ENCODE results near the gene PSD4. TPM values are rescaled to one million over a fixed set of nuclear protein-coding genes. Genes with fewer than 3 reads are reported as not detected.
A peak's percentile ranks its signal among the peaks of the same experiment; 100 is the strongest.

Gene PSD4
- total RNA-seq, 1 donor from 2014 or later, result 1.6 TPM

DNA sequence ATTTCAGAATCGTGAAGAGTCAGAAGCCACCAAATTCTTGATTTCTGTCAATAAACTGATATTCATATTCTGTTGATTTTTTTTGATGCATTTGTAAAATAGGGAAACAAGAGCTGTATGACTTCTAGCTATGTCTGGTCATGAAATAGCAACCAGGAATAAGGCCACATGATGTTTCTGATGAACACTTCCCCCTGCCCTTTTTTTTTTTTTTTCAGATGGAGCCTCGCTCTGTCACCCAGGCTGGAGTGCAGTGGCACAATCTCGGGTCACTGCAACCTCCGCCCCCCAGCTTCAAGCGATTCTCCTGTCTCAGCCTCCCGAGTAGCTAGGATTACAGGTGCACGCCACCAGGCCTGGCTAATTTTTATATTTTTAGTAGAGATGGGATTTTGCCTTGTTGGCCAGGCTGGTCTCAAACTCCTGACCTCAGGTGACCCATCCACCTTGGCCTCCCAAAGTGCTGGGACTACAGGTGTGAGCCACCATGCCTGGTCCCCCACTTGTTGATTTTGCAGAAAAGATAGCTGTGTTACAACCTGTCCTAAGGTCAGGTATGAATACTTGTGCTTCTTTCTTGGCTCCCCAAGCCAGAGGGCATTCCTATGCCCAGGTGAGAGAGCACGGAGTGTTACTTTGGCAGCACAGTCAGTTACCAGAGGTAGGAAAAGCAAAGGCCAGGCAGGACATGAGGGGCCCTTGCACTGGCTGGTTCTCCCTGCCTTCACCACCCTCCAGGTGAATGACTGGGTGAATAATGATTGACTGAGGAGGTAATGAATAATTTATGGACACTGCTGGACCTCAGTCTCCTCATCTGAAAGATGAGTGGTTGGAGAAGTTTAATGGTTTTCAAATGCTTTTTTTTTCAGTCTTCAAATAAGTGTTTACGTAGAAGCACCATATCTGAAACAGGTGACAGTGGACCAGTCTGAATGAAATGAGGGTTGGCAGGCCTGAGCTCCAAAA is 65.4 kb downstream of the PSD4 start:
- Histone ChIP-seq H3K4me1 (ENCODE audit: control insufficient read depth in 3 of 3, insufficient read depth in 3 of 3, low read length in 3 of 3) (peaks cover 22 to 34% (median 31%) of the 10 kb centered on the region in 3 donors), H3K9ac (ENCODE audit: low read depth in 1 of 3, low read length in 3 of 3) (no peak overlapping the region), H3K27ac (ENCODE audit: low read depth, low read length) (peak overlapping the region; percentile 34), H3K36me3 (ENCODE audit: control insufficient read depth in 3 of 3, insufficient read depth in 3 of 3, low read length in 3 of 3) (peaks cover 0 to 3% (median 0%) of the 10 kb centered on the region in 3 donors), H3K27me3 (ENCODE audit: control insufficient read depth in 3 of 3, insufficient read depth in 3 of 3, low read length in 3 of 3) (no peaks in the 10 kb centered on the region), H3K9me3 (ENCODE audit: control insufficient read depth in 3 of 3, low read length in 3 of 3) (no peaks in the 10 kb centered on the region), H3K4me3 (ENCODE audit: low read length in 3 of 3) (no peak overlapping the region)

DNA sequence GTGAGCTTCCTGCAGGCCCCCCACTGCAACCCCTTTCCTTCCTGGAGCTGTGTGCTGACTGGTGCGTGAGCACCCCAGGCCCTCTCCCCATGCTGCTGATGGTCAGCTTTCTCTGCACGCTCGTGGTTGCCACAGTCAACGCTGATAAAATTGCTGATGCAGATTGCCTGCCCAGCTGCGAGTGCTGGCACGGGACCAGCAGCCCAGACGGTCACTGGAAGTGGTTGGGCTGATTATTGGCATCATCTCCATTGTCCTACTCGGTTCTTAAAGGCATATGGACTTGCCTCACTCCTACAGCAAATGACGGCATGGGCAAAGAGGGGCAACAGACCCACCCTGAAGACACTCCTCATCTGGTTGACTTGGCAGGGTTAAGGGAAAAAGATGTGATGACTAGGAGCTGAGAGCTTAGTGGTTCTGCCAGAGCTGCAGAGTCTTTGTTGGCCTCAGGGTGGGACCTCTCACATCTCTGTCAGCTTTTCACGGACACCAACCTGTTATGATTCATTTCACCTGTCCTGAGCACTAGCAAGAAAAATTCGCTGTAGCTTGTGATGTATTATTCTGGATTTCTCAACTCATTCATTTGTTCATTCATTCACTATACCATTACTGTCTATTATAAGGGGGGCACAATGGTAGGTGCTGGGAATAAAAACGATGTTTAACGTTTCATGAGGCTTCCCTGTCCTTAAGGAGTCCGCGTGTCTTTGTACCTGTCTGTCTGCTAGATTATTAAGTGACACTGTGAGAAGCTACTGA is 66.6 kb downstream of the PSD4 start:
- H3K36me3 ChIP-seq (ENCODE audit: control insufficient read depth in 3 of 3, insufficient read depth in 3 of 3, low read length in 3 of 3), result peaks cover 0 to 3% (median 0%) of the 10 kb centered on the region in 3 donors
- peak overlapping the region; percentile 0 to 38 (median 30) for H3K4me3 ChIP-seq (ENCODE audit: low read length in 3 of 3)
- H3K27ac ChIP-seq (ENCODE audit: low read depth, low read length), result peak overlapping the region; percentile 34
- no peaks in the 10 kb centered on the region for H3K9me3 ChIP-seq (ENCODE audit: control insufficient read depth in 3 of 3, low read length in 3 of 3)
- peaks cover 22 to 34% (median 29%) of the 10 kb centered on the region in 3 donors for H3K4me1 ChIP-seq (ENCODE audit: control insufficient read depth in 3 of 3, insufficient read depth in 3 of 3, low read length in 3 of 3)
- no peaks in the 10 kb centered on the region for H3K27me3 ChIP-seq (ENCODE audit: control insufficient read depth in 3 of 3, insufficient read depth in 3 of 3, low read length in 3 of 3)
- peak overlapping the region in 1 of 3 donors; percentile 51 for H3K9ac ChIP-seq (ENCODE audit: low read depth in 1 of 3, low read length in 3 of 3)

DNA sequence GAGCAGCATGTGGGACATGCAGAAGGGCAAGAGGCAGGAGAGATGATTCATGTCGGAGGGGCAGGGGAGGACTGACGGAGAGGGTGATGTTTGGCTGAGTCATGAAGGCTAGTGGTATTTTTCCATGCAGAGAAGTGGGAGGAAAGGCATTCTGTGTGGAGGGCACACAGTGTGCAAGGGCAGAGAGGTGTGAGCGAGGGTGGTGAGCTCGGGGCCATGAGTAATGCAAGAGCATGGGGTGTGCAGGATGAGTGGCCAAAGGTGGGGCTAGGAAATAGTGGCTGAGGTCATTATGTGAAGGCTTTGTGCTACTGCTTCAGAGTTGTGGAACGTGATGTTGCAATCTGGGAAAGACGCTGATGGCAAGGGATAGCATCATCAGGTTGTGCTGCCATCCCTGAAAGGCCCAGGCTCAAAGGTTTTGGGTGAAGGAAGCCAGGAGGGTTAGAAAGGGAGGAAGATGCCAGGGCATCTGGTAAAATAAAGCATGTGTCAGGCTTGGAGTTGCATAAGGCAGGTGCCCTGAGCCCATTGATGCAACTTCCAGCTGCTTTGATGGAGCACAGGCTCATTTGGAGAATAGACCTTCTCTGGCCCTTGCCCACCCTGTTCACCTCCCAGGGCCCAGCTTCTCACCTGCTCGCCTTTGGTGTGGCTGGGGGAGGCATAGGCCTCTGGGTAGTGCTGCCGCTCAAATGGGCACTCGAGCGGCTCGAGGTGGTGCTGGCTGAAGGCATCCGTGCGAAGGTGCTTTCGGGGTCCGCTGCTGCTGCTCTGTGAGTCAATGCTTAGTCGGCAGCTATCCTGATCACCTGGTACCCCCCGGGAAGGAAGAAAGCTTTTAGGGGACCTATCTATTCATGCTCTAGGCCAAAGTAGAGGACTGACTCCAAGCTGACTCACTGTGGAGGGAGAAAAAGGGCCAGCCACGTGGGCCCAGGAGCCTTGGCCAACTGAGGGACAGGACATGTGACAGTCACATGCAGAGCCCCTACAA is 67.4 kb downstream of the PSD4 start:
- peak overlapping the region; percentile 34 for H3K27ac ChIP-seq (ENCODE audit: low read depth, low read length)
- no peaks in the 10 kb centered on the region for H3K27me3 ChIP-seq (ENCODE audit: control insufficient read depth in 3 of 3, insufficient read depth in 3 of 3, low read length in 3 of 3)
- H3K9ac ChIP-seq (ENCODE audit: low read depth in 1 of 3, low read length in 3 of 3), result peak overlapping the region in 1 of 3 donors; percentile 51
- peaks cover 0 to 3% (median 0%) of the 10 kb centered on the region in 3 donors for H3K36me3 ChIP-seq (ENCODE audit: control insufficient read depth in 3 of 3, insufficient read depth in 3 of 3, low read length in 3 of 3)
- H3K4me3 ChIP-seq (ENCODE audit: low read length in 3 of 3), result peak overlapping the region in 2 of 3 donors; percentile 0 to 38
- peaks cover 22 to 34% (median 29%) of the 10 kb centered on the region in 3 donors for H3K4me1 ChIP-seq (ENCODE audit: control insufficient read depth in 3 of 3, insufficient read depth in 3 of 3, low read length in 3 of 3)
- no peaks in the 10 kb centered on the region for H3K9me3 ChIP-seq (ENCODE audit: control insufficient read depth in 3 of 3, low read length in 3 of 3)

- H3K4me1 ChIP-seq (ENCODE audit: control insufficient read depth in 3 of 3, insufficient read depth in 3 of 3, low read length in 3 of 3), result peaks cover 22 to 28% (median 24%) of the 10 kb centered on the region in 3 donors
- H3K27me3 ChIP-seq (ENCODE audit: control insufficient read depth in 3 of 3, insufficient read depth in 3 of 3, low read length in 3 of 3), result no peaks in the 10 kb centered on the region
- no peaks in the 10 kb centered on the region for H3K9me3 ChIP-seq (ENCODE audit: control insufficient read depth in 3 of 3, low read length in 3 of 3)
- H3K9ac ChIP-seq (ENCODE audit: low read depth in 1 of 3, low read length in 3 of 3), result no peak overlapping the region
- H3K4me3 ChIP-seq (ENCODE audit: low read length in 3 of 3), result no peak overlapping the region
- H3K36me3 ChIP-seq (ENCODE audit: control insufficient read depth in 3 of 3, insufficient read depth in 3 of 3, low read length in 3 of 3), result peaks cover 0 to 3% (median 0%) of the 10 kb centered on the region in 3 donors
- no peak overlapping the region for H3K27ac ChIP-seq (ENCODE audit: low read depth, low read length)
Observed at GRCh38 chr2:113242327-113242726, 68.6 kb downstream of the PSD4 start.

- Histone ChIP-seq H3K9ac (ENCODE audit: low read depth in 1 of 3, low read length in 3 of 3) (no peak overlapping the region), H3K4me3 (ENCODE audit: low read length in 3 of 3) (no peak overlapping the region), H3K9me3 (ENCODE audit: control insufficient read depth in 3 of 3, low read length in 3 of 3) (no peaks in the 10 kb centered on the region), H3K36me3 (ENCODE audit: control insufficient read depth in 3 of 3, insufficient read depth in 3 of 3, low read length in 3 of 3) (no peaks in the 10 kb centered on the region), H3K27me3 (ENCODE audit: control insufficient read depth in 3 of 3, insufficient read depth in 3 of 3, low read length in 3 of 3) (no peaks in the 10 kb centered on the region), H3K4me1 (ENCODE audit: control insufficient read depth in 3 of 3, insufficient read depth in 3 of 3, low read length in 3 of 3) (peaks cover 14 to 20% (median 18%) of the 10 kb centered on the region in 3 donors), H3K27ac (ENCODE audit: low read depth, low read length) (no peak overlapping the region)
Observed at GRCh38 chr2:113245276-113245711, 71.5 kb downstream of the PSD4 start.

GRCh38 chr2:113246606-113247005 is 72.8 kb downstream of the PSD4 start:
- no peaks in the 10 kb centered on the region for H3K9me3 ChIP-seq (ENCODE audit: control insufficient read depth in 3 of 3, low read length in 3 of 3)
- no peaks in the 10 kb centered on the region for H3K27me3 ChIP-seq (ENCODE audit: control insufficient read depth in 3 of 3, insufficient read depth in 3 of 3, low read length in 3 of 3)
- no peak overlapping the region for H3K4me3 ChIP-seq (ENCODE audit: low read length in 3 of 3)
- H3K27ac ChIP-seq (ENCODE audit: low read depth, low read length), result no peak overlapping the region
- no peaks in the 10 kb centered on the region for H3K36me3 ChIP-seq (ENCODE audit: control insufficient read depth in 3 of 3, insufficient read depth in 3 of 3, low read length in 3 of 3)
- H3K4me1 ChIP-seq (ENCODE audit: control insufficient read depth in 3 of 3, insufficient read depth in 3 of 3, low read length in 3 of 3), result peaks cover 1 to 7% (median 5%) of the 10 kb centered on the region in 3 donors
- H3K9ac ChIP-seq (ENCODE audit: low read depth in 1 of 3, low read length in 3 of 3), result no peak overlapping the region

GRCh38 chr2:113248997-113249770 is 75.4 kb downstream of the PSD4 start:
- no peak overlapping the region for H3K4me3 ChIP-seq (ENCODE audit: low read length in 3 of 3)
- peak overlapping the region in 1 of 3 donors; percentile 16 for H3K9ac ChIP-seq (ENCODE audit: low read depth in 1 of 3, low read length in 3 of 3)
- H3K9me3 ChIP-seq (ENCODE audit: control insufficient read depth in 3 of 3, low read length in 3 of 3), result peaks cover 0 to 2% (median 0%) of the 10 kb centered on the region in 3 donors
- H3K36me3 ChIP-seq (ENCODE audit: control insufficient read depth in 3 of 3, insufficient read depth in 3 of 3, low read length in 3 of 3), result no peaks in the 10 kb centered on the region
- no peaks in the 10 kb centered on the region for H3K27me3 ChIP-seq (ENCODE audit: control insufficient read depth in 3 of 3, insufficient read depth in 3 of 3, low read length in 3 of 3)
- H3K27ac ChIP-seq (ENCODE audit: low read depth, low read length), result no peak overlapping the region
- peaks cover 0 to 9% (median 8%) of the 10 kb centered on the region in 3 donors for H3K4me1 ChIP-seq (ENCODE audit: control insufficient read depth in 3 of 3, insufficient read depth in 3 of 3, low read length in 3 of 3)

GRCh38 chr2:113251118-113251517 is 77.3 kb downstream of the PSD4 start:
- Histone ChIP-seq H3K9me3 (ENCODE audit: control insufficient read depth in 3 of 3, low read length in 3 of 3) (peaks cover 0 to 2% (median 0%) of the 10 kb centered on the region in 3 donors), H3K27me3 (ENCODE audit: control insufficient read depth in 3 of 3, insufficient read depth in 3 of 3, low read length in 3 of 3) (no peaks in the 10 kb centered on the region), H3K27ac (ENCODE audit: low read depth, low read length) (no peak overlapping the region), H3K36me3 (ENCODE audit: control insufficient read depth in 3 of 3, insufficient read depth in 3 of 3, low read length in 3 of 3) (no peaks in the 10 kb centered on the region), H3K4me3 (ENCODE audit: low read length in 3 of 3) (no peak overlapping the region), H3K9ac (ENCODE audit: low read depth in 1 of 3, low read length in 3 of 3) (no peak overlapping the region), H3K4me1 (ENCODE audit: control insufficient read depth in 3 of 3, insufficient read depth in 3 of 3, low read length in 3 of 3) (peaks cover 0 to 9% (median 8%) of the 10 kb centered on the region in 3 donors)

Measured in skeletal muscle tissue (tissue), 4 donors.